Kidney capillary endothelial cell (primary cell): ENCODE data around the gene CD247.
"Not testable (repeated sequence)": the region's sequence is repeated elsewhere in the genome, so short reads cannot be mapped to it uniquely, and the experiment has no call there.

Experiments
- DNase-seq: peaks from one replicate; pipeline ENCODE4 v3.0.0-alpha.2; 2018; ENCODE audit warnings: low spot score

CD247 gene

GRCh38 chr1:167518331-167518700, at the start of gene CD247:
CD247 (minus strand) TSS chr1:167518529; CDS start chr1:167518465, 64 bp downstream.
- DNase-seq, result no peak

GRCh38 chr1:167567663-167568062, 49.3 kb upstream of the CD247 start:
- no peak for DNase-seq

DNA sequence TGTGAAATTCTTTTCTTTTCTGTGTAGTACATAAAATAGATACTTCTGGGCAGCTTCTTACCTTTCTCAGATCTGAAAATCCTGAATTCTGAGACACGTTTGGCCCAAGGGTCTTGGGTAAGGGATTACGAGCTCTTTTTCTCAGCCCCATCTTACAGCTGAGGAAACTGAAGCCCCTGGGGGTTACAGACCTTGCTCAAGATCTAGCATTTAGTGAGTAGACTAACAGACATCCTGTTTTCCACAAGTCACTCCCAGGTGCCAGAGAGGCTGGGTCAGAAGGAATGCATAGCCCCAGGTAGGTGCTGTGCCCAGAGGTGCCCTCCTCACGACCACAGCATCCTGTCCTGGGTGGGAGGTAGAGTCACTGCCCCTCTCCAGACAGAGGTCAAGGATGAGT, 48.4 kb upstream of the CD247 start:
- no peak for DNase-seq

DNA sequence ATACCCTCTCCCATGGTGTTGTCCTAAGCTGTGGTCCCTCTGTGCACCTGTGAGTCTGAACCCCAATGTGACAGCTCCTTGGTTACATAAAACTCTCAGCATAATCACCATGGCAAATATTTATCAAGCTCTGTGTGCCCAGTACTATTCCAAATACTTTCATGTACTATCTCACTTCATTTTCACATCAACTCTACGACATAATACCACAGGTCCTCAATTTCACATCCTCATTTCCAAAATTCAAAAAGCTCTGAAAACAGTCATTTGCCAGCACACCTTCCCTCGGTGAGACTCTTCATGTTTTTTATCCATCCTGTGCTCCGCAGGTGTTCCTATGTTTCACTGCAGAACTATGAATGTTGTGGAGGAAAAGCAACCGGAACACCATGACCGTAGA, 47.6 kb upstream of the CD247 start:
- no peak for DNase-seq

- DNase-seq, result no peak
Observed at GRCh38 chr1:167564612-167565270, 46.4 kb upstream of the CD247 start.

DNA sequence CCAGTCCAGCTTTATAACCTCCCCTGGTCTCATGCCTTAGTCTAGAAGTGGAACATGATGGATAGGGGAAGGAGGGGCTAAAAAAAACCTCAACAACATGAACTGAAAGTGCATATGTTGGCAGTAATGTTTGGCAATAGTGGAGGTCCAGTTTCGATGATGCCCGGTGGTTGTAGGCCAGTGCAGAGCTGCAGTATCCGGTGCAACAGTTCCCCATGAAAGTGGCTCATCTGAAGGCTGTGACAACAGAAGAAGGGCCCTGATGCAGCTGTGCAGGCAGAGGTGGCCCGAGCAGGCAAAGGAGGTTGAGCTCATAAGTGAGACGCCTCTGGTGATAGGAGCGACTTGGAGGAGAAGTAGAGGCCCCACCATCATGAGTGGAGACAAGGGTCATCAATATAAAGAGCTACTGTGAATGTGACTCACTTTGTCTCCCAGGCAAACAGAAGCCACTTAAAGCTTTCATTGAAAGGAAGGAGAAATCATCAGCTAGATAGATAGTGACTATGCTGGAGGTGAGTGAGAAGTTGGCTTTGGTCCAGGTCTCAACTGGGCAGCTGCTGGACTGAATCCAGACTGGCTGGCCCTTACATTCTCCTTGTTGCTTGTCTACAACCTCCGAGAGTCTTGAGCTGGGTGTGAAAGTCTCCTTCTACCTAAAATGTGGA, 45.4 kb upstream of the CD247 start:
- DNase-seq, result no peak

GRCh38 chr1:167562702-167563101, 44.4 kb upstream of the CD247 start:
- DNase-seq, result no peak

DNA sequence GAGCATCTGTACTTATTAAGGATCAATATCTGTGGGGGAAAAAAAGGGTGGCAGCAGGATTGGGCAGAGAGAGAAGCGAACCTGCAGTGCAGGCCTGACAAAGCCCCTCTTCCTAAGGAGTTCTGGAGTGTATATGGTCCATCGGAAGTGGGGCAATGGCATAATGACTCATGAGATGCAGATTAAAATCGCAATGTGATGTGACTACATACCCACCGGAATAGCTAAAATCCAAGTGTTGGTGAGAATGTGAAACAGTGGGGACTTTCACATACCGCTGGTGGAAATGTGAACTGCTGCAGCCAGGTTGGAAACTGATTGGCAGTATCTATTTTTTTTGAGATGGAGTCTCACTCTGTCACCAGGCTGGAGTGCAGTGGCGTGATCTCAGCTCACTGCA, 43.4 kb upstream of the CD247 start:
- DNase-seq, result no peak

DNA sequence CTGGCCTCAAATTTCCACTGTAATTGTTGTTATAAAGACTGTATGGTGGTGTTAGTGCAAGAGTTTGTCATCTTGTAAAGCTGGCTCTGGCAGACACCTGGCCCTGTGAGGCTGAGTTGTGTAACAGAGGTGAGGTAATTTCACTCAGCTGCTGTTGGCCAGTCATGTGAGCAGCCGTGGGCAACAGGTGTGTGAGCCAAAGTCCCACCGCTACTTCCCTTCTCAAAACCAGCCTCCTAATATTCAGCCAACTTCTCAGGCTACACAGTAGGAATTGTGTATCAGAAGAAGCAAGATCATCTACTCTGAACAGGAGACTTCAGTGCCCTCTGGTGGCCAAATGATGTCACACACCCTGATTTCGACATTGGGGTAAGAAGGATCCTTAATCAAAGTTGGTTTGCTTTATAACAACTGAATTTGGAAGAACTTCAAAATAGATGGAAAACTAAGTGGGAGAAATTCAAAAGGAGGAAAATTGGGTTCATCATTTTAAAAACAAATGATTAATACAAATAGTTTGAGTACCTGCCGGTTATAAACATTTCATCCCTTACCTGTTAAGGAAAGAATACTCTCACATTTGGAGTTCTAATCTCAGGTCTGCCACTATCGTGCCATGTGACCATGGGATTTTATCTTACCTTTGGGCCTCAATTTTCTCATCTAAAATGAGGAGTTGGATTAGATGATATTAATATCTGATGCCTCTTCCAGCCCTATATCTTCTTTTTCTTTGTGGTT, 37.8 kb upstream of the CD247 start:
- DNase-seq, result peak; percentile 70

- not testable (repeated sequence) for DNase-seq
Observed at GRCh38 chr1:167555072-167555471, 36.7 kb upstream of the CD247 start.

- no peak for DNase-seq
Observed at GRCh38 chr1:167554028-167554779, 35.9 kb upstream of the CD247 start.

DNA sequence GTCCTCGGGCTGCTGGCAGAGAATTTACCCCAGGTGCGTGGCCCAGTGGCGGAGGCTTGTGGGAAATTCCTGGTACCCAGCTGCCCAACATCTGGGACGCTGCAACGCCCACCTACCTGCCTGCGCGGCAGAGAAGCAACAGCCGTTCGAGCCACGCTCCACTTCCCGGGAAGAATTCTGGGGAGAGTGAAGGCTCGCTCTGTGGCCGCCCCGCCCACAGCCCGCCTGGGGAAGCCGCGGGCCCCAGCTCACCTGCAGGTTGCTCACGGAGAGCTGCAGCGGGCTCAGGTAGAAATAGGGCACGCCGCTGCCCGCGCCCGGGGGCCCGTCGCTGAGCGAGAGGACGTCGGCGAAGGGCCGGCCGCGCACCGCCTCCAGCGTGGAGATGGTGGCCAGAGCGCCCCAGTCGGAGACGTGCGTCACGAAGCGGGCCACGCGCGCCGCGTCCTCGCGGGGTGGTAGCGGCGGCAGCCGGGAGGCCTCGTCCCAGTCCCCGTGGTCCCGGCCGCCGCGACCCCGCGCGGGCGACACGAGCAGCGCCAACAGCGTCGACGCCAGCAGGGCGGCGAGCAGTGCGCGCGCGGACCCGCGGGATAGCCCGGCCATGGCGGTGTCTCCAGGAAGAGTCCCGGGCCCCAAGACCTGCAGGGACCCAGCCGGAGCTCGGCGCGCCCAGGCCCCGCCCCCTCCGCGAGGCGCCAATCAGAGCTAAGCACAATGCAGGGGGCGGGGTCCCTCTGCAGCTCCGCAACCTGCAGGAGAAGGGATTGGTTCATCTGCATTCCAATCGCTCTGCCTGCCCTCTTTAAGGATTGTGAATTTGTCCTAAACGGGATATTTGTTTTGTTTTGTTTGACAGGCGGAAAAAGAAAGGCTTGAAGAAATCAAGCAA, 35.1 kb upstream of the CD247 start, which contains the start of gene CREG1:
Gene CREG1 (minus strand): TSS at position 627 of the 892 bp plus-strand sequence.
- peak; percentile 90 for DNase-seq

- no peak for DNase-seq
Observed at GRCh38 chr1:167551362-167551761, 33.0 kb upstream of the CD247 start.

GRCh38 chr1:167548059-167548932, 30.0 kb upstream of the CD247 start:
- no peak for DNase-seq

- no peak for DNase-seq
Observed at GRCh38 chr1:167546935-167547334, 28.6 kb upstream of the CD247 start.

DNA sequence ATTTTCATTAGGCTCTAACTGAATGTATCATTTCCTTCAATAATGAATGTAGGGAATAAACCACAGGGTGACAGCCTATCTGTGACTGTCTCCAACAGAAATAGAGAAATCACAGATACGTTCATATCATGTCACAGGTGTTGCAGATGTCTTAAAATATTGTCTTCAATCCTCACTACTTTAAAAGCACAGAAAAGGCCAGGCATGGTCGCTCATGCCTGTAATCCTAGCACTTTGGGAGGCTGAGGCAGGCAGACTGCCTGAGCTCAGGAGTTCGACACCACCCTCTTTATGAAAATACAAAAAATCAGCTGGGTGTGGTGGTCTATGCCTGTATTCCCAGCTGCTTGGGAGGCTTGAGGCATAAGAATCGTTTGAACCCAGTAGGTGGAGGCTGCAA, 27.0 kb upstream of the CD247 start:
- DNase-seq, result no peak

- DNase-seq, result no peak
Observed at GRCh38 chr1:167544447-167545093, 26.2 kb upstream of the CD247 start.

GRCh38 chr1:167543199-167543990, 25.1 kb upstream of the CD247 start:
- DNase-seq, result no peak
